Measurements from ENCODE around the gene DHX30. TPM values are rescaled to one million over a fixed set of nuclear protein-coding genes. Genes with fewer than 3 reads are reported as not detected.

DHX30 gene
- total RNA-seq, 1 donor from 2014 or later: 55.0 TPM

- intact Hi-C loops (cut with DNase I): no loop called here
- DNase-seq (ENCODE audit: extremely low spot score in 2 of 2): no peak
- H3K4me3 ChIP-seq: peak overlapping the region; percentile 82 to 83
These were observed 21.9 kb upstream of the DHX30 start for GRCh38 chr3:47780741-47781684.

GRCh38 chr3:47781685-47782445, 21.1 kb upstream of the DHX30 start, which contains the start of gene SMARCC1:
SMARCC1 (minus strand) TSS chr3:47781893; CDS start chr3:47781797, 96 bp downstream.
- DNase-seq (ENCODE audit: extremely low spot score in 2 of 2): peak in 1 of 2 donors; percentile 95
- no peaks in the 10 kb centered on the region for H3K36me3 ChIP-seq
- H3K9me3 ChIP-seq: no peaks in the 10 kb centered on the region
- intact Hi-C loops (cut with DNase I): no loop called here
- H3K27me3 ChIP-seq: no peaks in the 10 kb centered on the region
- peaks cover 35% of the 10 kb centered on the region for H3K4me1 ChIP-seq
- peak within 1 kb of the TSS; percentile 82 to 83 for H3K4me3 ChIP-seq
- peak within 1 kb of the TSS; percentile 99 for H3K27ac ChIP-seq
- peak; percentile 91 to 96 for TF ChIP-seq POLR2AphosphoS5 (IDR thresholded peaks at IDR 0.05; ENCODE audit: insufficient read depth in 1 of 2, low read depth in 1 of 2)
- peak in 1 of 2 donors; percentile 69 for TF ChIP-seq POLR2A (IDR thresholded peaks at IDR 0.05)
- no peak for TF ChIP-seq CTCF (IDR thresholded peaks at IDR 0.05)

More at GRCh38 chr3:47780741-47781684, 21.9 kb upstream of the DHX30 start:
- TF ChIP-seq POLR2A (IDR thresholded peaks at IDR 0.05) (no peak), POLR2AphosphoS5 (IDR thresholded peaks at IDR 0.05; ENCODE audit: insufficient read depth in 1 of 2, low read depth in 1 of 2) (no peak)
- Histone ChIP-seq H3K27ac (peak overlapping the region; percentile 99), H3K9me3 (no peaks in the 10 kb centered on the region), H3K27me3 (no peaks in the 10 kb centered on the region), H3K36me3 (no peaks in the 10 kb centered on the region), H3K4me1 (peaks cover 39% of the 10 kb centered on the region)

GRCh38 chr3:47782446-47783308, 20.3 kb upstream of the DHX30 start:
- intact Hi-C loops (cut with DNase I): no loop called here
- Histone ChIP-seq H3K27me3 (no peaks in the 10 kb centered on the region), H3K36me3 (no peaks in the 10 kb centered on the region), H3K9me3 (no peaks in the 10 kb centered on the region), H3K27ac (peak overlapping the region; percentile 99), H3K4me3 (peak overlapping the region; percentile 82 to 83), H3K4me1 (peaks cover 29% of the 10 kb centered on the region)
- DNase-seq (ENCODE audit: extremely low spot score in 2 of 2): no peak
- TF ChIP-seq POLR2A (IDR thresholded peaks at IDR 0.05): no peak
- TF ChIP-seq CTCF (IDR thresholded peaks at IDR 0.05): no peak
- no peak for TF ChIP-seq POLR2AphosphoS5 (IDR thresholded peaks at IDR 0.05; ENCODE audit: insufficient read depth in 1 of 2, low read depth in 1 of 2)

GRCh38 chr3:47783673-47784072, 19.3 kb upstream of the DHX30 start:
- H3K36me3 ChIP-seq: no peaks in the 10 kb centered on the region
- H3K27ac ChIP-seq: no peak overlapping the region
- DNase-seq (ENCODE audit: extremely low spot score in 2 of 2): no peak
- intact Hi-C loops (cut with DNase I): no loop called here
- peaks cover 24% of the 10 kb centered on the region for H3K4me1 ChIP-seq
- H3K9me3 ChIP-seq: no peaks in the 10 kb centered on the region
- TF ChIP-seq POLR2A (IDR thresholded peaks at IDR 0.05) (no peak), CTCF (IDR thresholded peaks at IDR 0.05) (no peak), POLR2AphosphoS5 (IDR thresholded peaks at IDR 0.05; ENCODE audit: insufficient read depth in 1 of 2, low read depth in 1 of 2) (no peak)
- no peaks in the 10 kb centered on the region for H3K27me3 ChIP-seq
- H3K4me3 ChIP-seq: no peak overlapping the region
